IMR-90 (cell line): ENCODE data around the gene SNRK. TPM values are rescaled to one million over a fixed set of nuclear protein-coding genes. Genes with fewer than 3 reads are reported as not detected.

Experiments used
- ATAC-seq: fragments of 200-7000 bp; cut with Tn5 transposase; 2 replicates; pipeline ENCODE4 v1.9.1; 2020; ENCODE audit warnings: low read depth, mild to moderate bottlenecking, moderate library complexity
- BruUV-seq: library from RNA; stranded (reverse); fragments of 400-500 nt; replicated peaks from 2 replicates; lab custom pipeline; 2021; lab: Mats Ljungman, UMichigan
- CTCF ChIA-PET: fragments of 300-600 bp; formaldehyde crosslinking; extraction: SDS; loops from one replicate; lab custom pipeline; 2021; ENCODE audit warnings: antibody characterized with exemption; lab: Yijun Ruan, JAX
- POLR2A ChIA-PET: fragments of 300-600 bp; sonication (Branson Sonifier 250); formaldehyde crosslinking; loops from one replicate; lab custom pipeline; 2022; ENCODE audit warnings: antibody characterized with exemption; ENCODE audit not compliant: unreplicated experiment; lab: Charles Lee
- DNase-seq: peaks from one replicate; pipeline ENCODE4 v3.0.0; 2013
- H2AFZ ChIP-seq: replicated peaks from 2 replicates; pipeline ENCODE3; 2013; ENCODE audit warnings: low read length, mild to moderate bottlenecking; ENCODE audit not compliant: poor library complexity
- H2AK5ac ChIP-seq: 2 replicates; pipeline ENCODE4 v1.6.1; 2013; ENCODE audit warnings: low read depth, low read length, inconsistent platforms
- H2AK9ac ChIP-seq: replicated peaks from 2 replicates; pipeline ENCODE3; 2013; ENCODE audit warnings: mild to moderate bottlenecking, low read depth, low read length, moderate library complexity; ENCODE audit not compliant: poor library complexity
- H2BK120ac ChIP-seq: 2 replicates; pipeline ENCODE4 v1.6.1; 2013; ENCODE audit warnings: low read depth, low read length, inconsistent platforms
- H2BK15ac ChIP-seq: 3 replicates; pipeline ENCODE4 v1.6.1; 2013; ENCODE audit warnings: low read depth, low read length, inconsistent platforms
- H2BK20ac ChIP-seq: 2 replicates; pipeline ENCODE4 v1.6.1; 2013; ENCODE audit warnings: low read depth, mild to moderate bottlenecking, inconsistent platforms, low read length, moderate library complexity
- H2BK5ac ChIP-seq: 2 replicates; pipeline ENCODE4 v1.6.1; 2013; ENCODE audit warnings: mild to moderate bottlenecking, low read depth, low read length, inconsistent platforms; ENCODE audit not compliant: poor library complexity, severe bottlenecking
- H3K14ac ChIP-seq: replicated peaks from 2 replicates; pipeline ENCODE4 v1.6.1; 2013; ENCODE audit warnings: low read depth, low read length, inconsistent platforms
- H3K18ac ChIP-seq: 2 replicates; pipeline ENCODE4 v1.6.1; 2013; ENCODE audit warnings: low read depth, low read length, control low read depth
- H3K23ac ChIP-seq: 2 replicates; pipeline ENCODE4 v1.6.1; 2013; ENCODE audit warnings: low read depth, low read length, inconsistent platforms
- H3K27ac ChIP-seq: 2 replicates; pipeline ENCODE4 v1.5.1; 2013; ENCODE audit warnings: mild to moderate bottlenecking, control low read depth, low read length; ENCODE audit not compliant: insufficient read depth
- H3K27me3 ChIP-seq: 2 replicates; pipeline ENCODE4 v1.6.1; 2013; ENCODE audit warnings: low read length; ENCODE audit not compliant: control insufficient read depth, insufficient read depth
- H3K36me3 ChIP-seq: 2 replicates; pipeline ENCODE4 v1.6.1; 2013; ENCODE audit warnings: low read length, mixed read lengths; ENCODE audit not compliant: control insufficient read depth, insufficient read depth
- H3K4ac ChIP-seq: 2 replicates; pipeline ENCODE4 v1.6.1; 2013; ENCODE audit warnings: low read depth, low read length, inconsistent platforms
- H3K4me1 ChIP-seq: 2 replicates; pipeline ENCODE4 v1.6.1; 2013; ENCODE audit warnings: low read length, mixed read lengths; ENCODE audit not compliant: control insufficient read depth, insufficient read depth
- H3K4me2 ChIP-seq: 2 replicates; pipeline ENCODE4 v1.6.1; 2013; ENCODE audit warnings: low read depth, mild to moderate bottlenecking, control low read depth, low read length, moderate library complexity
- H3K4me3 ChIP-seq: 2 replicates; pipeline ENCODE4 v1.5.1; 2013; ENCODE audit warnings: low read depth, mild to moderate bottlenecking, control low read depth, low read length, moderate library complexity; ENCODE audit not compliant: insufficient read depth
- H3K56ac ChIP-seq: 2 replicates; pipeline ENCODE4 v1.6.1; 2013; ENCODE audit warnings: low read length, inconsistent platforms; ENCODE audit not compliant: insufficient read depth; ENCODE audit errors: extremely low read depth
- H3K79me1 ChIP-seq, 2 experiments: 2 replicates each; pipeline ENCODE4 v1.6.1; 2013; ENCODE audit warnings: low read length in 2 of 2, inconsistent platforms in 1 of 2, low read depth in 1 of 2
- H3K9ac ChIP-seq: 2 replicates; pipeline ENCODE4 v1.6.1; 2013; ENCODE audit warnings: low read depth, low read length, control low read depth
- H3K9me1 ChIP-seq: 2 replicates; pipeline ENCODE4 v1.6.1; 2013; ENCODE audit warnings: low read length, inconsistent platforms; ENCODE audit not compliant: insufficient read depth
- H3K9me3 ChIP-seq: 2 replicates; pipeline ENCODE4 v1.6.1; 2013; ENCODE audit warnings: low read length; ENCODE audit not compliant: control insufficient read depth, insufficient read depth
- H4K20me1 ChIP-seq: 2 replicates; pipeline ENCODE4 v1.6.1; 2013; ENCODE audit warnings: low read length, inconsistent platforms; ENCODE audit not compliant: insufficient read depth
- H4K5ac ChIP-seq: 2 replicates; pipeline ENCODE4 v1.6.1; 2013; ENCODE audit warnings: mild to moderate bottlenecking, low read depth, low read length, control low read depth
- H4K8ac ChIP-seq, 2 experiments: 2 replicates each; pipeline ENCODE4 v1.6.1; 2013; ENCODE audit warnings: low read depth in 2 of 2, low read length in 2 of 2, control low read depth in 1 of 2, inconsistent platforms in 1 of 2
- H4K91ac ChIP-seq: 2 replicates; pipeline ENCODE4 v1.6.1; 2013; ENCODE audit warnings: low read depth, low read length, inconsistent platforms; ENCODE audit not compliant: insufficient read depth
- SMC3 ChIP-seq: fragments of 150-350 bp; IDR thresholded peaks from 2 replicates; pipeline ENCODE4 v1.6.1; 2016; ENCODE audit warnings: low read depth, mild to moderate bottlenecking, antibody characterized with exemption, low read length, moderate library complexity
- USF2 ChIP-seq: fragments of 150-350 bp; IDR thresholded peaks from 2 replicates; pipeline ENCODE4 v1.6.1; 2017; ENCODE audit warnings: mild to moderate bottlenecking, antibody characterized with exemption, low read length, low read depth
- WGBS, 2 experiments: methylation state at CpG; one replicate each; pipeline versions ENCODE4 v1.1.5 to v1.1.7; 2013; ENCODE audit warnings: missing lambda C conversion rate in 2 of 2; ENCODE audit not compliant: insufficient read length in 1 of 2; ENCODE audit errors: extremely low coverage in 2 of 2; 5-methylcytosine and 5-hydroxymethylcytosine counted together
- dilution Hi-C: fragments of 300-500 bp; cut with HindIII; formaldehyde crosslinking; loops from one replicate; pipeline ENCODE4 v1.14.3; 2018; ENCODE audit warnings: low sequenced_read_pairs; ENCODE audit not compliant: unreplicated experiment
- in situ Hi-C: fragments of 300-500 bp; cut with MboI; formaldehyde crosslinking; loops from 3 replicates; pipeline ENCODE4 v1.14.3; 2019; ENCODE audit warnings: low sequenced_read_pairs, inconsistent platforms, mixed read lengths
- intact Hi-C: fragments of 100-400 bp; cut with micrococcal nuclease; formaldehyde crosslinking; loops from 2 replicates; pipeline ENCODE4 v1.10.0; 2022
- polyA plus RNA-seq, 3 experiments: library from polyadenylated mRNA; depleted of rRNA; stranded (reverse); fragments of >200 nt; gene quantifications; 2 replicates each; pipeline ENCODE4 v1.2.3, GENCODE V29; 2012; ENCODE audit warnings: low replicate concordance in 1 of 3
- total RNA-seq: library from RNA; depleted of rRNA; stranded (reverse); fragments of >200 nt; gene quantifications from 2 replicates; pipeline ENCODE4 v1.2.3, GENCODE V29; 2012

The SNRK gene
- total and polyA plus RNA-seq, 2 of the 4 experiments (the other 2 are of a cell fraction) = 4.7 to 23.1 TPM

- Histone ChIP-seq H3K14ac (no peak overlapping the region), H4K91ac (no peak overlapping the region), H3K23ac (no peak overlapping the region), H3K27me3 (peaks cover 43% of the 10 kb centered on the region), H2AK9ac (no peak overlapping the region), H2AFZ (no peak overlapping the region), H4K20me1 (no peaks in the 10 kb centered on the region), H2AK5ac (no peak overlapping the region), H4K5ac (no peak overlapping the region), H4K8ac (no peak overlapping the region), H3K9me3 (peaks cover 2% of the 10 kb centered on the region; the same call in 1 of the 2 replicates), H3K18ac (no peak overlapping the region), H3K56ac (no peak overlapping the region), H3K27ac (no peak overlapping the region), H3K79me1 (no peaks in the 10 kb centered on the region), H3K4ac (no peak overlapping the region), H3K36me3 (no peaks in the 10 kb centered on the region), H2BK5ac (no peak overlapping the region), H2BK120ac (no peak overlapping the region), H3K4me3 (no peak overlapping the region), H3K4me2 (no peak overlapping the region), H3K4me1 (no peaks in the 10 kb centered on the region), H2BK20ac (no peak overlapping the region), H3K9ac (no peak overlapping the region), H3K9me1 (no peaks in the 10 kb centered on the region), H2BK15ac (no peak overlapping the region)
- DNase-seq (no peak), ATAC-seq (no peak)
- in situ Hi-C loops = no loop called here
- BruUV-seq = no TSS peak
- ChIA-PET CTCF (interaction anchor here (0.8 kb wide), 1 partner anchor 25 kb away, joined by 4 read pairs; no protein-coding TSS in a partner anchor), POLR2A (no interaction called here)
- intact Hi-C loops = no loop called here
- dilution Hi-C loops = no loop called here
- no CpG with 5 or more reads among the region's 2 CpGs for WGBS, 2 experiments
- TF ChIP-seq SMC3 (no peak), USF2 (no peak)
These were observed 38.2 kb upstream of the SNRK start for GRCh38 chr3:43248185-43248583.
